Prostate gland (tissue), 2 donors: Measurements from ENCODE around the gene RAD54L.

Experiments used
- POLR2A ChIP-seq: fragments of 450-650 bp; IDR thresholded peaks from one replicate; pipeline ENCODE4 v1.6.1; 2016; ENCODE audit warnings: antibody characterized with exemption, mild to moderate bottlenecking
- POLR2AphosphoS5 ChIP-seq: sonication (generic); formaldehyde crosslinking; IDR thresholded peaks from one replicate; pipeline ENCODE4 v1.6.1; 2017; ENCODE audit warnings: antibody characterized with exemption
- TF ChIP-seq, protein P1 (sequence below), 4 experiments: fragments of 200-600 bp in 2 of 4; fragments of 450-650 bp in 2 of 4; sonication (generic) in 2 of 4; IDR thresholded peaks; 1 replicate in 3 of 4; 2 replicates in 1 of 4; pipeline ENCODE4 v1.5.1; 2016 to 2019; ENCODE audit warnings: antibody characterized with exemption in 4 of 4, mild to moderate bottlenecking in 2 of 4, moderate library complexity in 2 of 4

DNA sequence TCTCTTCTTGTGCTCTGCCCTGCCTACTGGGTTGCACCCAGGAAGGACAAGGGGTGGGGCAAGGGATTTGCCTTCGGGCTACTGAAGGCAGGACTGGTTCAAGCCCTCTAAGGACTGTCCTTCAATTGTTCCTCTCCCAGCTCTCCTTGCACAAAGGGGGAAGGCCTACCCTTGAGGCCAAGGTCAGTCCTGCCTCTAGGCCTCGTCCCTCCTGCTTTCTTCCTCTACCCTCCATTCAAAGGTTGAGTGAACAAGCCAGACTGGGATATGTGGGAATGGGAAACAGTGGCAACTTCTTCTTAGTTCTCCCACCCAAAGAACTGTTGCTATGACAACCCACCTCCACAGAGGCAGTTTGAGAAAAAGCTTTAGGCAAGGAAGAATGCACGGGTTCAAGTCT, 41.8 kb upstream of the RAD54L start:
- TF ChIP-seq, protein P1, sequence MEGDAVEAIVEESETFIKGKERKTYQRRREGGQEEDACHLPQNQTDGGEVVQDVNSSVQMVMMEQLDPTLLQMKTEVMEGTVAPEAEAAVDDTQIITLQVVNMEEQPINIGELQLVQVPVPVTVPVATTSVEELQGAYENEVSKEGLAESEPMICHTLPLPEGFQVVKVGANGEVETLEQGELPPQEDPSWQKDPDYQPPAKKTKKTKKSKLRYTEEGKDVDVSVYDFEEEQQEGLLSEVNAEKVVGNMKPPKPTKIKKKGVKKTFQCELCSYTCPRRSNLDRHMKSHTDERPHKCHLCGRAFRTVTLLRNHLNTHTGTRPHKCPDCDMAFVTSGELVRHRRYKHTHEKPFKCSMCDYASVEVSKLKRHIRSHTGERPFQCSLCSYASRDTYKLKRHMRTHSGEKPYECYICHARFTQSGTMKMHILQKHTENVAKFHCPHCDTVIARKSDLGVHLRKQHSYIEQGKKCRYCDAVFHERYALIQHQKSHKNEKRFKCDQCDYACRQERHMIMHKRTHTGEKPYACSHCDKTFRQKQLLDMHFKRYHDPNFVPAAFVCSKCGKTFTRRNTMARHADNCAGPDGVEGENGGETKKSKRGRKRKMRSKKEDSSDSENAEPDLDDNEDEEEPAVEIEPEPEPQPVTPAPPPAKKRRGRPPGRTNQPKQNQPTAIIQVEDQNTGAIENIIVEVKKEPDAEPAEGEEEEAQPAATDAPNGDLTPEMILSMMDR (IDR thresholded peaks at IDR 0.05), result no peak
- TF ChIP-seq POLR2AphosphoS5 (no peak), POLR2A (no peak)
